Epidermal melanocyte (primary cell): Measurements from ENCODE around the gene ZEB2.

ENCODE experiments used
- DNase-seq: peaks from one replicate; pipeline ENCODE4 v3.0.0; 2011; ENCODE audit warnings: low spot score; ENCODE audit not compliant: insufficient read length

ZEB2 gene

DNA sequence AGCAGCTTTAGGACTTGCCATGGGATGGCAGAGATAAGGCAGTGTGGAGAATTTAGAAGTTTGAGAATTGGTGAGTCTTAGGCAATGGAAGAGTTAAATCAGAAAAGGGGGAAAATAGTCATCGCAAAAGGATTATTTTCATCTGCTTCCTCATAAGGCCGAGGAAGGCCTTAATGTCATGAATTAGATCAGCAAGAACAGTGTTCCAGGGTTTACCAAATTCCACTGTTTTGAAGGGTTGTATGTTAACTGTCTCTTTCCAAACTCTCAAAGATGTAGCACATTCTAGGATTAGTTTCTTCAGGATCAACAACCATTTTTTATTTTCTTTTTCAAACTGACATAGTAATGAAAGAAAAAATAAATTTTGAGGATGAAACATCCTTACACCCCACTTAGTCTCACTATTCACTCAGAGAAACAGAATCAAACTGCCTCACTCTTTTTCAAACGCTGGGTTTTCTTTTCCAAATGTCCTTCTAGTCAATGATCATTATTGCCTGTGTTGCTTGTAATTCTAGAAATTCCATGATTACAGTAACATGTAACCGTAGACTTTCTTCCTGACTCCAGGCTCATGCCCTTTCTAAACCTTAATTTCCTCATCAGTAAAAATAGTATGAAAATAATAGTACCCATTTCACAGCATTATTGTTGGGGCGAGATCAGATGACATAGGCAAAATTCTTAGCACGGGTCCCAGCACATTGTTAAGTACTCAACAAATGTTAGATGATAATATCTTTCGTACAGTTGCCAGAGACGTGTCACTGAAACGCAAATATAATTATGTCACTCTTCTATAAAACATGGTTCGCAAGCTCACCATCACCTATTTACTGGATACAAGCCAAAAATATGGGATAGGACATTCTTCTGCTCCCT lies 23.6 kb downstream of the ZEB2 start:
- no peak for DNase-seq

DNA sequence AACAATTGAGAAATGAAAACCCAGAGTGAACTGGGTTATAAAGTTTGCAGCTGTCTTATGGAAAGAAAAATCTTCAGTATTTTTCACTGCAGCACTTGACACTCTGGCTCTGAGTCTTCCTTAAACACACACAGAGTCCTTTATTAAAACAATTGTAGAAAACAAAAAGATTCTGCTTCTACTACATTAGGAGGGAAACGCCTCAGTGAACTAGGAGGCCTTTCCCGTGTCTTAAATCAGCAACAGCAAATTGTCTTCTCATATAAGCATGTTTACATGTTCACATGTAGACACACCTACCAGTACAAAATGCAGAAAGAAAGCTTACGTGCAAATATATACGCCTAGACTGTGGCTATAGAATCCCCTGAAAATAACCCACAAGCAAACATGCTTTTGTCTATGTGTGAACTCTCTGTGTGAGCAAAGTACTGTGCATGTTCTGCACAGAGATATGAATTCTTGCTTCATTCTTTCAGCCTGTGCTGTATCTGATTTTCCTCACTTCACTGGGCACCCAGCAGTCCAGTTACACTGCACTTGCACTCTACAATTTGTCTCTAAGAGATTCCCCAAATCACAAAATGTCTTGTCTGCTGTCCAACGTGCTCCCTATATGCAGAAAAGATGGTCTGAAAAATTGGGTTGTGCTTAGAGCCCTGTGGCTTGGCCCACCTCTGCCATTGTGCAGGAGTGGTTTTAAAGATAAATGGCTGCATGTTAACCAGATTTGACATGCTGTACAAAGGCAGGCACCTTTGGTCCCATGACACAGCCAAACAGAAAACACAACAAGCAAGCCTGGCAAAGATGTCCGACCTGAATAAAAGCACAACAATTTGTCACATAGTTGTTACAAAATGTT lies 24.5 kb downstream of the ZEB2 start:
- no peak for DNase-seq

DNA sequence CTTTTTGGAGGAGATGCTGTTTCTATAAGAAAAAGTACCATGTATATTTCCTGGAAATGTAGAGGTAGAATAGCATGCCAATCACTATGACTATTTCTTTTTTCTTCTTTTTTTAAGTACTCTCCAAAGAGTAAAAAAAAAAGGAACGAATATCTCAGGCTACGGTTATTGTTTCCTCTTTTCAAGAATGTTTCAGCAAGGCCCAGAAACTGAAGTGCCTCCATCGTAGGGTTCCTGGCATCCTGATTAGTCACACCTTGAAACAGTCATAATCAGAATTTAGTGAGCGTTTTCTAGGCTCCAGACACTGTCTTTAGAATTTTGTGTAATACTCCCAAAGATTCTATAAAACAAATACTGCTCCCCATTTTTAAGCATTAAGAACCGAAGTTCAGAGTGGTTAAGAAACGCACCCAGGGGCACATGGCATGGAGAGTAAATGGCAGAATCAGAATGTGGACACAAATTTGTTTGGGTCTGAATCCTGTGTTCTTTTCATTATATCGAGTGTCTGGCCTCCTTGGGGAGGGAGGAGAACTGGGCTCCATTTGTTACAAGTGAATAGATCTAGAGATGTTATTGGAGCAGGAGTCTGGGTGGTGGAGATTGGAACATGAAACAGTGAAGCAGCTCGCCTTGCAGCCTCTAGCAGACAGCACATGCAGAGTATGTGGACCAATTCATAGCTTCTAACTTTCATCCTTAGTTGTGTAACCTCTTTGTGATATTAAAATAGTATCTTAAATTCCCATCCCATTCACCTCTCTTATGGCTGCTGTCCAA lies 26.7 kb downstream of the ZEB2 start:
- no peak for DNase-seq

DNA sequence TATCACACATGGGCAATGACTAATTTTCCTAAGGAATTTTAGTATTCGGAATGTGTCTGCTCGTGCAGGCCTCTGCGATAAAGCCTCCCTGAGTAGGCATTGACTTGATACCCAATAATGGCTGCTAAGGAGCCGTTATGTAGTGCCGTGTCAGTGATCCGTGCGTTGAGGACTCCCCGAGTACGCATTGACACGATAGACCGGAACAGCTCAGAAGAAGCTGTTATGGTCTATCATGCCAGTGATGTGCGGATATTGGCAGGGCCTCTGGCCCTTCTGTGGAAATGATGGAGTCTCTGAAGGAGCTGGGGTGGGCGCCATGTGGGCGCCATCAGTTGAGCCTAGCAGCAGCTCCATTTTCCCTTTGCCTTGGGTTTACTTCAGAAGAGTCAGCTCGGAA lies 29.1 kb downstream of the ZEB2 start:
- DNase-seq: no peak

DNA sequence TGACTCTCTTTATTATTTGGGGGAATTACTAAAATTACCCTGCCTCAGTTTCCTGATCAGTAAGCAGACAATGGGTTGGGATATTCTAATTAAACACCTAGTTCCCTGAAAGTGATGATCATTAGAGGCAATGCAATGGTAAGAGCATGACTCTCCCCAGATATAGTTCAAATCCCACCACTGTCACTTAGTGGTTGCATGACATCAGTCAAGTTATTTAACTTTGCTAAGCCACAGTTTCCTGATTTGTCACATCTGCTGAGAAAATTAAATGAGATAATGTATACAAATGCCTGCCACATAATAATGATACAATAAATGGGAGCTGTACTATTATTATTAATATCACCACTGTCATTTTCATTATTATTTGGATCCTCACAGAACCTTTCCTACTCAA lies 29.9 kb downstream of the ZEB2 start:
- no peak for DNase-seq

DNA sequence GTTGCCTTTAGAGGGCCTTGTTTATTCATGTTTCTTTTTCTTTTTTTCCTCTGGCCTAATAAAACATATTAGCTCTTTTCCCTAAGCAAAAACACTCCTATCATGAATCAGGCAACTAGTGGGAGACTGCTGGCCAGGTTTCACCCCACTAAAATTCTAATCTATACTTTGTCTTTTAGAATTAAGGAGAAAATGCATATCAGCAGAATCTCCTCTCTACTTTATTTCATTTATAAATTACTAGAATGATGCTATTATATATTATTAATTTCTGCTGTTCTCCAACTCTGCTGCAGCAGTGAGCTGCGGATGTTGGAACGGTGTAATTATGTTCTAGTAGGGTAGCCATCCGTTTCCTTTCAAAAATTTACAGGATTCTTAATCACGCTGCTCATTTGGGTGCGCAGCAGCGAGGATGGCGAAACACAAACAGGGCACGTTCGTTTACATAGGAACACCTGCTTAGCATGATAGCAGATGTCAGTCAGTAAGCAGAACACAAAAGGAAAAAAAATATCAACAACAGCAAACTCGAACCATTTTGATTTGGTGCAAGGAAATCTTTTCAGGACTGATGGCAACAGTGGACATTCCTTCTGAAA lies 30.5 kb downstream of the ZEB2 start:
- no peak for DNase-seq

DNA sequence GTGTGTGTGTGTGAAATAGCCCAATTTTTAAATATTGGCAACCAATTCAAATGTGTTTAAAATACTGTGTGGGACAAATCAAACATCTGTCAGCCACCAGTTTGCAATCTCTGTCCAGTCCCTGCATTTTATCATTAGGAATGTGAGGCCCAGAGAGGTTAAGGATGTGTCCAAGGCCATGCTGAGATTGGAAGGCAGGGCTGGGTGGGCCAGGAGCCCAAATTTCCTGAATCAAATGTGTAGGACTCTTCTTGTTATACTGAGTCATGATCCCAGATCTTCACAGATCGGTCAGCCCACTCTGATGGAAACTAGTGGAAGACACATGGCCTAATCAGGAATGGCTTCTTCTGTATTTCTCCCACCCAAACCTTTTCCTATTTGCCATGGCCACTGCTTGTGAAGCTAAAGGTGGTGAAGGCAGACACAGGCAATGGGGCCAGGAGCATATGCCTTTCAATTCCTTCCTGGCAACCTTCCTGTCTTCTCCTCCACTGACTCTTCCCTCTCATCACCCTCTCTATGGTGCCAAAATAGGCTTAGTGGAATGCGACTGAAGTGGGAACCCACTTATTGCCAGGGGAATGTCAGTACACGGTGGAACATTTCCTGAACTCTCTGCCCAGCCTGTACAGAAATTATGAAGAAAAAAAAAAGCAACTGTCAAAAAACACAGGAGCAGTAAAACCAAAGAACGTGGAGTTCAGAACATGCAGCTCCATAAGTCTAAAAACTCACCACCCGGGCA lies 35.5 kb downstream of the ZEB2 start:
- DNase-seq: no peak

DNA sequence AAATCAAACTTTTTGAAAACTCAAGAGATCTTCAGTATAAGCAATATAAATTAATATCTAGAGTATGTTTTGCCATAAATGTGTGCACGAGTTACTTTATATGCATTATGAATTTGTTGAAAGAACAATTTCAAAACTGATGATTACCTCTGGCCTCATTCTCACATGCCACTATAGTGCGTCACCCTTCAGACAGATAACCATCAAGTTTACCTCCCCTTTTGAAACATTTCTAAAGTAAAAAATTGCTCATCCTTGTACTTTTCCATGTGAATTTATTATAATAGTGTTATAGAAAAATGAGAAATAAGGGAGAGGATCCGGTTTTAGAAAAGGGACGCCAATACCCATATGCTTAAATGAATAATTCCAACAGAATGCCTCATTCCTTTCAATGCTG lies 38.3 kb downstream of the ZEB2 start:
- no peak for DNase-seq

DNA sequence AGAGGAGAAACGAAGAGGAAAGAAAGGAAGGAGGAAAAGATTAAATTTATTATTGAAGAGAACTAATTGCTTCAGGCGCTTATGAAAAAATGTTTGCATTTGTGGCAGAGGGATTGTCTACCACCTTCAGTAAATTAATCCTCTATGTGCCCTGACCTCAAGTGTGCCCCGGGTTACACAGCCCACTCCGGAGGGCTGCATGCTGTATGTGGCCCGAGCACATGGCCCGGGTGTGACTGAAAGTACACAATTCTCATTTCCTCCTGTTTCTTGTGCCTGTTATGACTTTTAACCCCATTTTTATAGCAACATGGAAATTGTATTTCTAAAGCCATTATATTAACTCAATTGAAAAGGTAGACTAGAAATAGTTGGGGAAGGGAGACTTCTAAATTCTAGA lies 38.8 kb downstream of the ZEB2 start:
- no peak for DNase-seq

DNA sequence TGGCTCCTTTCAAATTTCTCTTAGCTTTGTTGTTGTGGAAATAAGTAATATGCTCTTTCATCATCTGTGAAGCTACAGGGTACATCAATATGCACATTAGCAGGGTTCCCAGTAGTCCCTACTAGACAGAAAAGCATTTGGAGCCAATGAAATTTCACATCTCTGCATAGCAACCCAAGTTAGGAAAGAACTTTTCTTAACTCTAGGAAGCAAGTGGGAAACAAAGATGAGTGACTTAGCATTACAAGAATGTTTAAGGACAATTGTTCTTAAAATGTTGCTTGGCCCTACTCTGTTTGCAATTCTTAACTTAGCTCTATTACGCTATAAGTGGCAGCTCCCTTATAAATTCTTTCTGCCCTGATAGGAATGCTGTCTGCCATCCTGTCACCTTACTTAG lies 39.6 kb downstream of the ZEB2 start:
- DNase-seq: no peak

DNA sequence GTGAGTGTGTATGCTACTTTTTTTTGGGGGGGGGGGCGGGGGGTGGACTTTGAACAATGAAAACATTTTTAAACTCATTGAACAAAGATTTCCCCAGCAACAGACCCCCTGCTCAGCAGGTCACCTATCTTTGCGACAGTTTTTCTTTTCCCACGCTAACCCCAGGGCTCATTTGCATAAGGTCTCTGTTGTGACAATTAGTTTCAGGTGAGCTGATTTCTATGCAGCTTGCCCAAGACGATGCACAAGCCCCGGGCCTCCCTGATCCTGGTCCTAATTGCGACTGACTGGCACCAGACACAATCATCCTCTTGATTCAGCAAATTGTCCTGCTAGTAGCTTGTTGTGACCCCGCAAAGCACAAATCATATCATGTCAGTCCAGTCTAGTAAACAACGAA lies 40.3 kb downstream of the ZEB2 start:
- no peak for DNase-seq

DNA sequence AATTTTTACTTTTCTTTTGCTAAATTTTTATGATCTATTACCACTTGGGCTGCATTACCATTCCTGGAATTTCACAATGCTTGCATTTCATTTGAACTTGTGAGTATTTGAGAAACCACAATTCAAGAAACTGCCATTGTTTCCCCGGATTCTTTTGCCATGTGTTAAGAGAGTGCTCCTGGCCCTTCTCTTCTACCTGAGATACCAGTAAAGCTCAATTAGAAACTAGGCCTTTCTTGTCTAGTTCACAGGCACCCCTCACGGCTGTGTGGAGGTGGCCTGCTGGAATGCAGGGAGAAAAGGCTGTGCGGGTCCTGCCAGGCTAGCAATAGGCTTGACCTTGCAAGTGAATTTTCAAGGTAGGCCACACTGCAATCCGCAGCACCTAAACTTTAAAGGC lies 40.8 kb downstream of the ZEB2 start:
- DNase-seq: no peak

DNA sequence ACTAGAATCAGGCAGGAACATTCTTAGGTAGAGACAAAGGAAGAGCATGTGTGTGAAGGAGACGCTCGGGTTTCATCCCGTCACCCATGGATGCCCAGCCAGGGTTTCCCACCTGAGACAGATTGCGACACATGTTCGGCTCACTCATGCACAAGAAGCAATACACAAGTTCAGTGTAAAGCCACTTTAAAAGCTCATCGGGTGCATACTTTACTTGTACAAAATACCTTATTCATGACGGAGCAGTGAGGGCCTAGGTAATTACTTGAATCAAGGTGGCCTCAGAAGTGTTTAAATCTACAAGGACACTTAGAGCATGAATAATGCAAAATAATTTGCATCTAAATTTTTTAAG lies 42.0 kb downstream of the ZEB2 start:
- DNase-seq: no peak

DNA sequence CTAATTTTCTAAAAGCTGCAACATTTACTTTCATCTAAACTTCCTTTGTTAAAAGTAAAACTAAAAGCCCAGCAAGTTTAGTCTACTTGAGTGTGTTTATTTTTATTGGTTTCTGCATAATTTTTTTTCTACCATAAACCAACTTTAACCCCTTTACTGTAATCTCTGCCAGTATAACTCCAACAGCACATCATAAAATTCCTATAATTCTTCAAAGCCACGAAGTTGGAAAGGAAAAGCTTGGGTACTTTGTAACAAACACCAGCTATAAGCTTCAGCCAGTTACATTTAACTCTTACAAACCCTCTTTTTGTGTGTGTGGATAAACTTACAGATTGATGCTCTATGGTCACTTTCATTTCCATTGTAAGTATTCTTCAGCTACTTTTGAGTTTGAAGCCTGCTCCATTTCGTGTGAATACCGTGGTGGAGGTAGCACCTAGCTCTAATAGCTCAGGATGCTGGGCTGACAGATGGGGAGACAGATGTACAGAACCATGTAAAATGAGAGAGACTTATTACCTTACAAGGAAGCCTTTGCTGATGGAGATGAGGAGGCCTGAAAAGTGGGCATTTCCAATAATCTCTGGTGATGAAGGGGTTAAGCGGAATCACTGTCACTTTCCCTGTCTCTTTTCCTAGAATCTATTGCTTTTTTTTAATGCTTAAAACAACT lies 42.5 kb downstream of the ZEB2 start:
- DNase-seq: no peak

DNA sequence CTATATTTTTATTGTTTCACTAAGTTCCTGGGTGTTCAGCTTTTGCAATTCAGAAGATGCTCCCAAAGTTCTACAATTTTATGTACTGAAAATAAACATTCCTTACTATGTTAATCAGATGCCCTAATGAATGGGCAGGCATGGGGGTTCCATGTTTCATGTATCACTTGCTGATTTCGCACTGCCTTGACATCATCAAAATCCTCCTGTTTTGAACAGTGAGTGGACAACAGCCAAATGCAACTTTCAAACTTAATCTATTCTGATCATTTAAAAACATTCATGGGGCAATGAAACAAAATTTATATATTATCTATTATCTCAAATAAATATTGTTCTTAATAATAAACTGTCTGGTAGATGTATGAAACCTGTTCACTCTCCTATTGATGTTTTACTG lies 43.2 kb downstream of the ZEB2 start:
- DNase-seq: no peak

DNA sequence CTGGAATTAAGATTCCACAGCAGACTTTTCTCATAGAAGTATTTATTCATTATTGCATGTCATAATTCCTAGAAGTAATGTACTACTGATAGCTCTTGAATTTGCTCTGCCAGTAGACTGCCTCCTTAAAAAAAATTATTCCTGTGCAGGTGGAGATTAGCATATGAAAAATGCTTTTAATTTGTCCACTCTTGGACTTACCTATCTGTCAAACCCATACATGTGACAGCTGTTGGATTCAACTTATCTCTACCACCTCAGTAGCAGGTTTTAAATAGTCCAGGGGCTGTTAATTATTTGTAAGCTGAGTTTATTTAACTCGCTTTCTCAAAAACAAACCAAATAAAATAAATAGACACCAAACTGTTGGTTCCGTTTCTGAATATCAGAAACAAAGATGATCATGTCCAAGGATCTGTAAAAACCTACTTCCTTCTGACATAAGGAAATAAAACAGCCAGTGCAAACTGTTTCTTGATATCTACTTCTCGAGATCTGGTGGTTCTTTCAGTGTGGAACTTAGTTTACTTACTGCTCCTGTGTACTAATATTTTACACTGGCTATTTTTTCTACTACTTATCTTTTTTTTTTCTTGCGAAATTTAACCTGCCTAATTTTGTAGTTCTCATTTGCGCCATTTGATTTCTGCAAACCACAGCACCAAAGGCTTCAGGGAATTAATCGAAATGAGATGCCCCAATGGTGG lies 44.2 kb downstream of the ZEB2 start:
- no peak for DNase-seq

DNA sequence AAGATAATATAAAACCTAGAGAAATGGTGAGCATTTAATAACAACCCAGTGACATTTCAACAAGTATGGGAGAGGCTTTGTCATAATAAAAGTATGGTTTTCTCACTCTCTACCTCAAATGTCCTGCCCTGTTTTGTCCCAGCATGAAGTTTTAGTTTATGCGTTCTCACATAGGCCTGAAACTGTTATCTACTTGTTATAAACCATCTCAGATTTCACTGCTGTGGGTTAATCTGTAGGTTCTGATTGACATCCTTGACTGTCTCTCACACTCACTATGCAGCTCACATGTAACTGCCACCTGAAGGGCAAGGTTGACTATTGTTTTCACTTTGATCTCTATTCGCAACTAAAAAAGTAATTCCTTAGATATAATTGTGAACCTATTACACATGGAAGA lies 44.9 kb downstream of the ZEB2 start:
- DNase-seq: no peak

DNA sequence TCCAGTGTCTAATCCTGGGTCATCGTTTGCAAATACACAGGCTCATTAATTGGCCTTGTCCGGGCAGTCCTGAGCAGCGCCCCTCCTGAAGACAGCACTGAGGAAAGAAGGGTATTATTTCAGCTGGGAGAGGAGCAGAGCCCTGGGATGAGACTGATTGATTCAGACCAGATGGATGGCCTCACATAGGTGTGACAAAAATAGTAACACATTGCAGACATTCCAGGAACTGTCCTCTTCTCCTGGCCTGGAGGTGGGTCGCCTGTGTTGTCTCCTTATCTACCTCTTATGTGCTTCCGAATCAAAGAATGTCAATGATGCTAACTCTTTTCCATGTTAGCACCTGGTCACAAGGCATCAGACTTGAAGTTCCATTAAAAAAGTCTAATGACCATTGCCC lies 45.9 kb downstream of the ZEB2 start:
- DNase-seq: no peak

DNA sequence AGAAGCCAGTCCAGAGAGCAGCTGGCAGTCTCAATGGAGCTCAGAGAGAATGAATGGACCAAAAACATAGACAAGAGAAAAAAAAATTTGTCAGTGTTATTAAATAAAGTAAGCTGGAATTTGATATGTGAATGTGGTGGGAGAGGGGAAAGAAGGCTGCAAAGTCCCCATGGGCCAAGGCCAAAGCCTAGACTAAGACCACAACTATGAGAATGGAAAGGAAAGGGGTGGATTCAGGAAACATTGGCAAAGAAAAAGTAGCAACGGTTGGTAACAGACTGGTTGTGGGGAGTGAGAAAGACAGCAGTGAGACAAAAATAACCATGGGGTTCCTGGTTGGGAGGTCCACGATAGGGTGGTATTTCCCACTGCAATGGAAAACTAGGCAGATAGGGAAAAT lies 47.0 kb downstream of the ZEB2 start:
- DNase-seq: no peak

DNA sequence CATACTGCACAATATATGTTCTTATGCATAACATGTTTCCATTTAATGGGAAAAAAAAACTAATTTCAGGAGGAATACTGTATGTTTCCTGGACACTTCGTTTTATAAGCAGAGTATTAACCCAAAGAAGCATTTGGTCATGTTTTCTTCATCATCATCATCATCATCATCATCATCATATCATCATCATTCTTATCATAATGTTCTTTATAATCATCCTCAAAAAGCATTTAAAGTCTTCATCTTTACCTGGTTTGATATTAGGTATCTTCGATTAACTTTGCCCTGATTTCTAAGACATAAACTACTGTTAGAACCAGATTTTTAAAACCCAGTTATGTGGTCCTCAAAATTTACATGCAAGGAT lies 47.9 kb downstream of the ZEB2 start:
- DNase-seq: no peak
